DMS79 (cell line): ENCODE data around the gene RAD23A.
A peak's percentile ranks its signal among the peaks of the same experiment; 100 is the strongest.
"Not testable (repeated sequence)": the region's sequence is repeated elsewhere in the genome, so short reads cannot be mapped to it uniquely, and the experiment has no call there.

Source experiments
- DNase-seq: peaks from one replicate; lab custom pipeline; 2025; lab: John Stamatoyannopoulos, UW

The RAD23A gene

DNA sequence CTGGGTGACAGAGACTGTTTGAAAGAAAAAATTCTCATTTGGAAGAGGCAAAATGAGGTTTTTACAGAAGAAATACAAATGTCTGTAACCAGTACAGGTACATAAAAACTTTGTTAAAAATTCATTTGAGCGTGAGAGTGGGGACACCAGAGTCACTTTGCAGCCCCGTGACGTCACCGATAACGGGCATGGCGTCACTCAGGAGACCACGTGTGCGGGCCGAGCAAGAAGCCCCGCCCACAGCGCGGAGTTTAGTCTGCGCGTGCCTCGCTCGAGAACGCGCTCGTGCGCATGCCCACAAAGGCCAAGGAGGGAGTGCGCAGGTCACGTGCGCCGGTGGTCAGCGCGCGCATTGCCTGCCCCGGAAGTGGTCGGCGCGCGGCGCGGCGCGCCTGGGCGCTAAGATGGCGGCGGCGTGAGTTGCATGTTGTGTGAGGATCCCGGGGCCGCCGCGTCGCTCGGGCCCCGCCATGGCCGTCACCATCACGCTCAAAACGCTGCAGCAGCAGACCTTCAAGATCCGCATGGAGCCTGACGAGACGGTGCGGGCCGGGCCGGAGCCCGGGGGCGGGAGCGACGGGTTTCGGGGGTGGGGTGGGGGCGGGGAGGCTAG lies at the start of gene RAD23A:
RAD23A (plus strand) TSS at position 384 of the 613 bp plus-strand sequence; CDS start at position 471, 87 bp downstream.
- peak; percentile 96 for DNase-seq

DNA sequence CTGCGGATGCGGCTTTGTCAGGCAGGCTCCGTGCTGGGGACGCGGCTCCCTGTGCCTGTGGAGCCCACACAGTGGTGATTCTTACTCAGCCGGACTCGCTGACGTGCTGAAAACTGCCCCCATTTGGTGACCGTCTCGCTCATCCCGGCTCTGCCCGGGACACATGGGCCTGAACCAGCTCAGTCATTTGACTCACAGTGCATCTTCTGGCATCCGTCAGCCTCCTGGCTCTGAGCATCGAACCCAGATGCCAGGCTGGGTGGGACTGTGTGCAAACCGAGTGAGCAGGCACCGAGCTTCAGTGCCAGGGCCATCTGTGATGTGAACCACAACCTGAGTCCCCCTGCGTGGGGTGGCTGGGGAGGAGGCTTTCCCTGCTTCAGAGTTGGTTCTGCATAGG lies 49.2 kb upstream of the RAD23A start:
- no peak for DNase-seq

DNA sequence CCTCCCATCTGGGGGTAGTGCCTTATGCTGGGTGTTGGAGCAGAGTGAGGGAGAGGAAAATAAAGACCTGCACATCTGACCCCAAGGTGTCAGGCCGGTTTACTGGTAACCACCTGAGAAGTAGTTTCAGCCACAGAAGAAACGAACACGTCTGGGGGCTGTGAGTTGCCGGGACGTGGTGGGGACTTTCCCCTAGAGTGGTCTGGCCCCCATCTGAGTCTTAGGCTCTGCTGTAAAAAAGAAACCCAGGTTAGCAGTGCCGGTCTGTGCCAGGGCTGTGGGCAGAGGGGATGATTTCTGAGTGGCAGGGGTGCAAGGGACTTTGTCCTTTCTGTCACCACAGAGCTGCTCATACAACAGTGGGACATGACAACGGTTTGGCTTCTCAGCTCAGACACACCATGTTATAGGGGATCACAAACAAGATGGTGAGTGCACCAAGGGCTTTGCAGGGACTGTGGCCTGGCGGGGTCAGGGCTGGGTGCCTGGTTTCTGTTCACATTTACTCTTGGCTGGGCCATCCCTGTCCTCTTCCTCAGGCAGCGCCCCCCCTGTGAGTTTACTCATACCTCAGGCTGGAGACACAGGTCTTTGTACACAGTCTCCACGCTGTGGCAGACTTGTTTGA lies 45.7 kb upstream of the RAD23A start:
- DNase-seq: no peak

DNA sequence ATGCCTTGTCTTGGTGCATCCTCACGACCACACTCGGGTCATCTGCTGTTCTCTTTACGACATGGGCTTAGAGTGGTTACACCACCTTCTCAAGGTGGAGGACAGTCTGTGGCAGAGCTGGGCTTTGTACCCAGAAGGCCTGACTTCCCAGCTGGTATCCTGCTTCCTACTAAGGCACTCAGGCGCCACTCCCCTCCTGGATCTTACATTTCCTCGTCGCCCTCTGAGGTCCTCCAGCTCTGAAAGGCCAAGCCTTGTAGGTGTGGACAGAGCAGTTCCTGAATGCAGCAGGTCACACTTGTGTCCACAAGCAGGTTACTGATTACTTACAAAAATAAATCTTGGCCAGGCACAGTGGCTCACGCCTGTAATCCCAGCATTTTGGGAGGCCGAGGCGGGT lies 38.5 kb upstream of the RAD23A start:
- no peak for DNase-seq

DNA sequence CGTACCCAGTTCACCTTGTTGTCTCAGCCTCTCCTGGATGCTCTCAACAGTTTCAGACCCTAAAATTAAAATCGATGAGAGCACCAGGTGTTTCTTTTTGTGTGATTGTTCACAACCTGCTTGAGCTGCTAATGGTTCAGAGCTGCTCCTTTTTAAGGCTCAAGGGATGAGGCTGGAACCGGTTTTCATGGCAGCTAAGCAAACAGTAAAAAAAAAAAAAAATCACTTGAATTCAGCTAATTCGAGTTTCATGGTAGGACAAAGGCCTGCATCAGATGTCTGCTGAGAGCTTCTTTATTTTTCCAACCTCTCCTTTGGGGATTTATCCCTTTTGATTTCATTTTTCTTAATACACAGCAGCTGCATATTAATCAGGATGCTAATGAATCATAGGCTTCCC lies 33.1 kb upstream of the RAD23A start:
- DNase-seq: peak; percentile 99

DNA sequence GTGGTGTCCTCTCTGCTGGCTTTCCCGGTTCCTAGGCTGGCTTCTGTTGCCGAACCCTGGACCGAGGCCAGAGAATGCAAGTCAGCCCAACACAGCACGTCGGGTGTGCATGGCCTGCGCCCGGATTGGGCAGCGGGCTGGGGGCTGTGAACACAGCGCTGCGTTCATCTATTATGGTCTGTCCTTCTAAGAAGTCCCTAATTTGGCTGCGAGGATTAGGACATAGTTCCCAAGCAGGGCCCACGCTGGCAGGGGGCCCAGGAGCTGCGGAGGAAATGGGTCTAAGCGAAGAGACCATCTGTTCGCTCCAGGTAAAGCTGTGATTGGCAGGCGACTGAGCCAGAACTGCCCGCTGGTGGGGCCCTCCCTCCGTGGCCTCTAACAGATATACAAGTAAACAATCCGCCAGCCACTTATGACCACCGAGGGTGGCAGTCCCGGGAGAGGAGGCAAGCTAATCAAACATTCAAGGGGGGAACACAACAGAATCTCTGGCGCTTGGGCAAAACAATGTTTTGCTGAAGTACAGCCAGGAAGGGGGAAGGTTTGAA lies 32.6 kb upstream of the RAD23A start:
- peak; percentile 100 for DNase-seq

DNA sequence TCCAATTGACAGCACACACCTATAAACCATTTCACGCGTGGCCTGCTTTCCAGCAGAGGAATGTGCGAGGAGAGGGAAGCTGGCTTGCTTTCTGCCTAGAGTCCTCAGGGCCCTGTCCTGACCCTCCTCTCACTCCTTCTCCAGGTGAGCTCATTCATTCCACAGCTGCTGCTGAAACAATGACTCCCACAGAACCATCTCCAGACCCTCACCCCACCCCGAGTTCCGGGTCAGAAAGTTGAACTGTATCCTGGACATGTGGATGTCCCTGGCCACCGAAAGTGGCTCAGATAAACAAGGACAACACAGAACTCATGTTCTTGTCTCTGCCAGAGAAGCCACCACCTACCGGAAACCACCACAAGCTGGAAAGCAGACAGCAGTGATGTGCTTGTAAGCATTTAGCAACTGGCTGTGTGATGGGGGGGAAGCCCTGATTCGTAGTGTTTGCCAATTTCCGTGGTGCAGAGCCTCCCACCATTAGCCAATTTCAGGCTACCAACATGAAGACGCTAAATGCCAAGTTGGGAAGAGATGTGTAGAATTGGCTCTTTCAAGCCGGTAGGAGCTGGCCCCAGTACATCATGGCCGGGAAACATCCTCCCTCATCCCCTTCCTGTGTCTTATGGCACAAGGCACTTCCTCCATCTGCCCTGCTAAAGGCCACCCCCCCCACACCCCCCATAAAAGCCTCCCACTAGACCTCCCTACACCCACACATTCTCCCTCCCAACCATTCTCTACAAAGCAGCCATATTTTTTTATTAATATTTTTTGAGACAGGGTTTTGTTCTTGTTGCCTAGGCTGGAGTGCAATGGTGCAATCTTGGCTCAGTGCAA lies 31.6 kb upstream of the RAD23A start:
- DNase-seq: peak; percentile 85

DNA sequence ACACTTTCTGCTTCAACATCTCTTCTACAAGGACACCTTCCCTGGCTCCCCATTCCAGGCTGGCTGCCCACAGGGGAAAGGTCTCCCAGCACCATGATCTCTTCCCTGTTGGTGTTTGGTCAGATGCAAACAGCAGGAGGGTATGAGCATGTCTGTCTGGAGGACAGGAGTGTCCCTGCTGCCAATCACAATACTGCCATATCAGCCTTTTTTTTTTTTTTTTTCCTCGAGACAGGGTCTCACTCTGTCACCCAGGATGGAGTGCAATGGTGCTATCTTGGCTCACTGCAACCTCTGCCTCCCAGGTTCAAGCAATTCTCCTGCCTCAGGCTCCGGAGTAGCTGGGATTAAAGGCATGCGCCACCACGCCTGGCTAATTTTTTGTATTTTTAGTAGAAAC lies 29.8 kb upstream of the RAD23A start:
- not testable (repeated sequence) for DNase-seq

DNA sequence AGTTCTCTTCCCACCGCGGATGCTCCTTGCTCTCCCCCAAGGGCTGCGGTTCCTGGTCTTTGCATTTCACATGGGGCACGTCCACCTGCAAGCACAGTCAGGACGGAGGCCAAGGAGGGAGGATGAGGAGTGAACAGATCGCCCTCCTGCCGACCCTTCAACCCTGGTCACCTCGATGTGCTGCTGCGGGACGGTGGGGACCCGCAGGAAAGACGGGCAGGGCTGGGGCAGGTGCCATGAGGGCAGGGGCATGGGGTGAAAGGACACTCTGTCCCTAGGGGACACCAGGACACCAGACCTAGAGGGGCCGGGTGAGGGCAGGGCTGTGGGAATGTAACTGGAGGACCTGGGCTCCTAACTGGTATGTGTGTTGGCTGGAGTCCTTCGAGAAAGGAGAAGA lies 27.4 kb upstream of the RAD23A start:
- DNase-seq: no peak

DNA sequence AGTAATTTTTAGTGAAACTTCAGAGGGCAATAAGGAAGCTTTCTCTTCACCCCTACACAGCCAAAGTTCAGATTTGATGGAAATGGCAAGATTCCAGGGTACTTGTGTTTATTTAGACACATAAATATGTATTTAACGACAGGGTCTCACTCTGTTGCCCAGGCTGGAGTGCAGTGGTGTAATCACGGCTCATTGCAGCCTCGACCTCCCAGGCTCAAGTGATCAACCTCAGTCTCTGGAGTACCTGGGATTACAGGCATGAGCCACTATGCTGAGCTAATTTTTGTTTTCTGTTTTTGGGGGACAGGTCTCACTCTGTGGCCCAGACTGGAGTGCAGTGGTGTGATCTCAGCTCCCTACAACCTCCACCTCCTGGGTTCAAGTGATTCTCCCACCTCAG lies 24.6 kb upstream of the RAD23A start:
- DNase-seq: no peak

DNA sequence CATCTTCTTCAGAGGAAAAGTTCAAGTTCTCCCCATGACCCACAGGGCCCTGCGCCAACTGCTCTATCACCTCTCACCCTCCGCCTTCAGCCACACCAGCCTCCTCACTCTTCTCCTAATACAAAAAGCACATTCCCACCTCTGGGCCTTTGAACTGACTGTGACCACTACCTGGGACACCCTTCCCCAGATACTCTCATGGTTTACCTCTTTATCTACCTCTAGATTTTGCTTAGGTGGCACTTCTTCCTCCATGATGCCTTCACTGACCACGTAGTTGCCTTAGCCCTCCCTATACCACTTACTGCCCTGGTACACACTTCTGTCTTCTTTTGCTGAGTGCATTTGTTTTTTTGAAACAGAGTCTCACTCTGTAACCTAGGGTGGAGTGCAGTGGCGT lies 22.7 kb upstream of the RAD23A start:
- DNase-seq: no peak

DNA sequence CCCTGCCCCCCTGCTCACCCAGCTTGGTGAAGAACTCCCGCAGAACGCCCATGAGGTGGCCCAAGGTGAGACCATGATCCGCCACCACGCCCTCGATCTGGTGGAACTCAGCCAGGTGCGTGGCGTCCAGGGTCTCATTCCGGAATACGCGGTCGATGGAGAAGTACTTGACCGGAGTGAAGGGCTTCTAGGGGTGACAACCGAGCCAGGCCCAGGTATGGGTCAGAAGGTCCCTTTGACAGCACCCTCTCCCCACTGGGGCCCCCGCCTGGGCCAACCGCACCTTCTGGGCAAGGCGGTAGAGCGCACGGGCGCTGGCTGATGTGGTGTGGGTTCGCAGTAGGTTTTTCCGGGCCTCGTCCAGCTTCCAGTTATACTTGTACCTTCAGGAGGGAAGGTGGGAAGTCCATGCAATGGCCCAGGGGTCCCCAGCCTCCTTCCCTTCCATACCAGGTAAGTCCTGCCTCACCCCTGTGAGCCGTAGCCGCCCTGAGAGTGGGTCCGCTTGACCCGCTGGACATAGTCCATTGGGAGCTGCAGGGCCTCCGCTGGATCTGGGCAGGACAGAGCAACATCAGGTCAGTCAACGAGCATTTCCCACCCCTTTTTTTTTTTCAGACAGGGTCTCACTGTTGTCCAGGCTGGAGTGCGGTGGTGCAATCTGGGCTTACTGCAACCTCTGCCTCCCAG lies 20.9 kb upstream of the RAD23A start:
- DNase-seq: no peak

DNA sequence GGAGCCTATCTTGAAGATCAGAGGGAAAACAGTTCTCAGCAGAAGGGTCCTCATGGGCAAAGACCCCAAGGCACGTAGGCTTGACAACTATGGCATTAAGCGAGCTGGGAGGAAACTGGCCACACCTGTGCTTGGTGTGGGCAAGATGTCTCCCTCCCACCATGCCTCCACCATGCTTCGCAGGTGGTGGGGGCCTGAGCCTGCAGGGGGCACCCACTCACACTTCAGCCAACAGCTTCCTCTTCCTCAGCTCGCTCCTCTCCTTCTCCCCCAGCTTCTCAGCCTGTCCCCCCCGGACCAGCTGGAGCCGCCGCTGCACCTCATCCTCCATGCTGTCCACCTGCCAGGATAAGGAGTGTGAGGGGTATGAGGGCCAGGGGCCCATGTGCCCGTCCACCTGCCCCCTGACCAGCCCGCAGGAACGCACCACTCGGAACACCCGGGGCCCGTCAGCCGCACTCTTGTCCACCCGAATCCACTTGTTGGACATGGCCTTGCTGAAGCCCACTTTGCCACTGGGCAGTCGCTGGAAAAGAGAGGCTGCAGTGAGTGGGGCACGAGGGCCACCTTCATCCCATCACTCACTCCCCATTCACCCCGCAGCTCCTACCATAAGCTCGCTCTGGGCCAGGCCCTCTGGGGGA lies 15.5 kb upstream of the RAD23A start:
- DNase-seq: no peak

DNA sequence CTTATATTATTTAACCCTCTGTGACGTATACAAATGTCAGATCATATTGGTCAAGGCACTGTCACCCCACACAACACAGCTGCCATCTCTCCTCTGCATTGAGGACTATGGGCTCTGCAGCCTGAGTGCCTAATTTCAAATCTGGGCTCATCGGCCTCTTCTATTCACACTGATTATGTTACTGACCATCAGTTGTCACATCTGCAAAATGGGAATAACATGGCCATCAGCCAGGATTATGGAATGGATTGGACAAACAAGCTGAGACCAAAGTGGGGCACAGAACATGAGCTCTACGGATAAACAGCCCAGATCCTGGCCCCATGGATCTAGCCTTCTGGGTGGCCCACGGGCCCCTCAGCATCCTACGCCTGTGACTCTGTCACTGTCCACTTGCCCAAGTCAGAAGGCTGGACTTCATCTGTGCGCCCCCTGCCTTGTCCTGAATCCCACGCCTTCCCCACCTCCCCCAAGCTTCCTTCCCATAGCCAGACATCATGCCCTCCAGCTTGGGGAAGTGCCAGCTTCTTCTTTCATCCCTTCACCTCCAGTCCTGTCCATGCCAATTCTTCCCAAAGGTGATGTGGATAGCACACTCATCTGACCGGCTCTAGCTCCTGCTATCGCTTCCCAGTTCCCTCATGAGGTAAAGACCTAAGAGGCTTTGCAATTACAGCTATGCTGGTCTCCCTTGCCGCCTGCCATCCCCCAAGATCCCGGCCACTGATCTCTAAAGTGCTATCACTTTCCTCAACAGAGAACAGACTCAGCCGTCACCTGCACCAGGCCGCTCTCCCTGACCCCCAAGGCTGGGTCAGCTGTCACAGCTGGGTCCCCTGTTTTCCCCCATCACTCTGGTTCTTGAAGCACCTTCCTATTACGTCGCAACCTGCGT lies 13.0 kb upstream of the RAD23A start:
- DNase-seq: no peak

DNA sequence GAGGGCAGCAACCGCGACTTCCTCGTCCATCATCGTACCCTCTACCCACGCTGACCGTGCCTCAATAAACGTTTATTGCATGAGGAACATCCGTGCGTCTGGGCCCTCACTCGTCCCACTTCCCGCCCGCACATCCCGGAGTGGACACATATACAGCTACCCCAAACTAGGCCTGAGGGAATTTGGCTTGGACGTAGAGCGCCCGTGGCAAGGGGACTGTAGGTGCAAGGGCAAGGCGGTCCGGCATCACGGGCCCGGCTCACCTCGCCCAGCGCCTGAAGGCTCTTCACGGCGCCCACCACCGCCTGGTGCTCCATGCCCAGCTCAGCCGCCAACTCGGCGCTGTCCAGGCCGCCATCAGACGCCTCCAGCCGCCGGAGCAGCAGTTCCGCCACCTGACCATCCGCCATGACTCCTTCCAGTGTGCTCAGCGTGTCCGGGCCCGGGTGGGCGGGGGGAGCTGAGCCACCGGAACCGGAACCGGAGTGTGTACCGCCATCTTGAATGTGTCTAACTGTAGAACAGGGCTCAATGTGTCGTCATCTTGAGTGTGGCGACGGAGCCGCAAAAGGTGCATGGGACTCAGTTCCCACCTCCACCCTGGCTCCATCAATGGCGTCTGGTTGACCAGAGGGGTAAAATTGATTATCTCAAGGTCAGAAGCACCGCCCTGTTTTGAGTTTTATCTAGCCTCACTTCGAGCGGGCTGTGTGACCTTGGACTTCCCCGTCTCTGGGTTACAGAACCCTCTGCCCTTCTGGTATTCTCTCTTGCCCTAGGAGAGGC lies 12.2 kb upstream of the RAD23A start, which contains the start of gene FARSA:
FARSA (minus strand) TSS at position 425 of the 786 bp plus-strand sequence; CDS start at position 410, 15 bp downstream.
- peak; percentile 93 for DNase-seq

DNA sequence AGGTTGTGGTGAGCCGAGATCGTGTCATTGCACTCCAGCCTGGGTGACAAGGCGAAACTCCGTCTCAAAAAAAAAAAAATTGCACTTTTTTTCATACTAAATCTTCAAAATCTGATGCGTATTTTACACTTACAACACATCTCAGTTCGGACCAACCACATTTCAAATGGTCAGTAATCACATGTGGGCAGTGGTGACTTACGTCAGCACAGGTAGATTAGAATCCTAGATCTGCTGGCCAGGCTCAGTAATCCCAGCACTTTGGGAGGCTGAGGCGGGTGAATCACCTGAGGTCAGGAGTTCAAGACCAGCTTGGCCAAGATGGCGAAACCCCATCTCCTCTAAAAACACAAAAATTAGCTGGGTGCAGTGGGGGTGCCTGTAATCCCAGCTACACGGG lies 10.6 kb upstream of the RAD23A start:
- DNase-seq: no peak

DNA sequence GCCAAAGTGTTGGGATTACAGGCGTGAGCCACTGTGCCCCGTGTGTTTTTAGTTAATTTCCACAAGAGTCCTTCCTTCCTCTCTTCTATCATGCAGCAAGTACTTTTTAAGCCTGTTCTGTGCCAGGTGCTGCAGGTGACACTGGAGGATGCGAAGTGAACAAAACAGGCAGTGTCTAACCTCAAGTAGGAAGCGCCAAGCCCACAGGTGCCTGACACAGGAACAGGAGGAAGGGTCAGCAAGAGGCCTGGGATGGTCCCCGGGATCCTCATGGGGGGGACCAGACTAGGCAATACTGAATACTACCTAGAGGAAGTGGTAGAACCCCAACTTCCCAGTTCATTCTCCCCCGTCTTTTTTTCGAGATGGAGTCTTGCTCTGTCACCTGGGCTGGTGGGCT lies 9.1 kb upstream of the RAD23A start:
- DNase-seq: peak; percentile 85

DNA sequence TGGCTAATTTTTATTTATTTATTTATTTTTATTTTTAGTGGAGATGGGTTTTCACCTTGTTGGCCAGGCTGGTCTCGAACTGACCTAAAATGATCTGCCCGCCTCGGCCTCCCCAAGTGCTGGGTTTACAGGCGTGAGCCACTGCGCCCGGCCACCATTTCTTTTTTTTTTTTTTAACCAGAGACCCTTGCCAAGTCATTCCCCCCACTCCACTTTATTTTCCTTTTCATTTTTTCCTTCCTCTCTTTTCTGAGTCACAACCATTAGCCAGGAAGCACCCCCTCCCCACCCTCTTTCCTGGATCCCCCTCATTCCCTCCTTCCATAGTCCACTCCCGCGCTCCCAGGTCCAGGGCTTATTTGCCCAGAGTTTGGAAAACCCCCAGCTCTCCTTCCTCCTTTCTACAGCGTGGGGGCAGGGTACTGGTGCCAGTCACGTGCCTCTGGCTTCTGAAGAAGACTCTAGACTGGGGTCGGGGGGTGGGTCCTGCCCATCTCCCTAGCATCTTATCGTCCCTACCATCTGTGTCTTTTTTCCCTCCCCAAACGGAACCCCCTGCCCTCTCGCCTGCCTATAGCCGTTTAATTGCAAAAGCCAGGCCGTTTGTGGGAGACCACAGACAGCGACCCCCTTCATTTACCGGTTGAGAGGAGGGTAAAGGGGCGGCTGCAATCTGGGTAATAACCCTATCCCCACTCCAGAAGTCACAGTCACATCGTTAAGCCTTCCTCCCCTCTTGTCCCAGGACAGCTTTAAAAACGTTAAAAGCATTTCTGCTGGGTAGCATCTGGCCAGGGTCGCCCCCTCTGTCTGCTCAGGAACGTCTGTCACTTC lies 8.4 kb upstream of the RAD23A start:
- DNase-seq: peak; percentile 89
